Activated CD8-positive, alpha-beta memory T cell treated with anti-CD3 and anti-CD28 coated beads for 4 hours (primary cell): Measurements from ENCODE around the gene GYG2.

Experiments
- DNase-seq, 2 donors: peaks; one replicate each; pipeline ENCODE4 v3.0.0-alpha.2; 2020; ENCODE audit warnings: low read depth in 2 of 2

Gene GYG2

GRCh38 chrX:2817036-2817435 is 11.7 kb upstream of the GYG2 start:
- no peak for DNase-seq

- no peak for DNase-seq
Observed at GRCh38 chrX:2819345-2820135, 9.2 kb upstream of the GYG2 start.

GRCh38 chrX:2820136-2820771 is 8.5 kb upstream of the GYG2 start:
- DNase-seq: no peak

- DNase-seq: no peak
Observed at GRCh38 chrX:2823795-2824386, 4.8 kb upstream of the GYG2 start.

GRCh38 chrX:2824886-2825285 is 3.8 kb upstream of the GYG2 start:
- no peak for DNase-seq

- DNase-seq: no peak
Observed at GRCh38 chrX:2828959-2829411, 255 bp downstream of the GYG2 start.

- DNase-seq: no peak
Observed at GRCh38 chrX:2829469-2830246, 928 bp downstream of the GYG2 start.

GRCh38 chrX:2831471-2832228 is 2.9 kb downstream of the GYG2 start:
- no peak for DNase-seq

GRCh38 chrX:2837961-2838360 is 9.2 kb downstream of the GYG2 start:
- DNase-seq: no peak

GRCh38 chrX:2840961-2841360 is 12.2 kb downstream of the GYG2 start:
- no peak for DNase-seq

GRCh38 chrX:2841537-2841936 is 12.8 kb downstream of the GYG2 start:
- DNase-seq: no peak

- no peak for DNase-seq
Observed at GRCh38 chrX:2846992-2847391, 18.3 kb downstream of the GYG2 start.

- DNase-seq: no peak
Observed at GRCh38 chrX:2848871-2849301, 20.2 kb downstream of the GYG2 start.

GRCh38 chrX:2854918-2855317 is 26.2 kb downstream of the GYG2 start:
- DNase-seq: no peak

GRCh38 chrX:2855761-2856160 is 27.0 kb downstream of the GYG2 start:
- no peak for DNase-seq

- DNase-seq: no peak
Observed at GRCh38 chrX:2857566-2857965, 28.8 kb downstream of the GYG2 start.

- no peak for DNase-seq
Observed at GRCh38 chrX:2859197-2859797, 30.6 kb downstream of the GYG2 start.

GRCh38 chrX:2862404-2862803 is 33.7 kb downstream of the GYG2 start:
- DNase-seq: no peak

GRCh38 chrX:2863646-2864045 is 34.9 kb downstream of the GYG2 start:
- DNase-seq: no peak

- DNase-seq: no peak
Observed at GRCh38 chrX:2867206-2867605, 38.5 kb downstream of the GYG2 start.

- DNase-seq: no peak
Observed at GRCh38 chrX:2870650-2871049, 41.9 kb downstream of the GYG2 start.
